Liver (tissue), 9 donors: Measurements from ENCODE around the gene CLK4. TPM values are rescaled to one million over a fixed set of nuclear protein-coding genes. Genes with fewer than 3 reads are reported as not detected.

Source experiments
- DNase-seq: peaks from one replicate; pipeline ENCODE4 v3.0.0-alpha.2; 2017; ENCODE audit warnings: low spot score
- H3K27ac ChIP-seq, 2 donors: one replicate each; pipeline ENCODE4 v1.7.0; 2013; ENCODE audit warnings: inconsistent platforms in 2 of 2, low read length in 2 of 2, control low read depth in 1 of 2, low read depth in 1 of 2, mild to moderate bottlenecking in 1 of 2
- H3K27me3 ChIP-seq, 4 donors: one replicate each; pipeline versions ENCODE4 v1.6.1 to v1.7.0; 2013; ENCODE audit warnings: low read length in 3 of 4, inconsistent platforms in 1 of 4, mild to moderate bottlenecking in 1 of 4, moderate library complexity in 1 of 4; ENCODE audit not compliant: control insufficient read depth in 4 of 4, insufficient read depth in 4 of 4
- H3K36me3 ChIP-seq, 4 donors: one replicate each; pipeline versions ENCODE4 v1.6.1 to v1.7.0; 2013; ENCODE audit warnings: low read length in 3 of 4, mild to moderate bottlenecking in 3 of 4, low read depth in 1 of 4, moderate library complexity in 1 of 4; ENCODE audit not compliant: control insufficient read depth in 4 of 4, insufficient read depth in 3 of 4
- H3K4me1 ChIP-seq, 4 donors: one replicate each; pipeline versions ENCODE4 v1.6.1 to v1.7.0; 2013; ENCODE audit warnings: low read length in 3 of 4, mild to moderate bottlenecking in 3 of 4, moderate library complexity in 1 of 4; ENCODE audit not compliant: control insufficient read depth in 4 of 4, insufficient read depth in 4 of 4
- H3K4me3 ChIP-seq, 3 donors: one replicate each; pipeline versions ENCODE4 v1.6.1 to v1.7.0; 2013; ENCODE audit warnings: low read length in 3 of 3, control low read depth in 1 of 3, low read depth in 1 of 3, mild to moderate bottlenecking in 1 of 3
- H3K9ac ChIP-seq, 2 donors: one replicate each; pipeline ENCODE4 v1.7.0; 2013; ENCODE audit warnings: low read length in 2 of 2, mild to moderate bottlenecking in 2 of 2, moderate library complexity in 2 of 2, control low read depth in 1 of 2, low read depth in 1 of 2
- H3K9me3 ChIP-seq, 4 donors: one replicate each; pipeline versions ENCODE4 v1.6.1 to v1.7.0; 2013; ENCODE audit warnings: low read length in 3 of 4; ENCODE audit not compliant: control insufficient read depth in 4 of 4
- EGR1 ChIP-seq, 2 donors: IDR thresholded peaks; 2 replicates each; pipeline ENCODE4 v1.6.1; 2016 to 2018; ENCODE audit warnings: antibody characterized with exemption in 2 of 2, low read depth in 2 of 2
- FOXA1 ChIP-seq: IDR thresholded peaks from 2 replicates; pipeline ENCODE4 v1.6.1; 2016; ENCODE audit warnings: antibody characterized with exemption
- FOXA2 ChIP-seq: IDR thresholded peaks from 2 replicates; pipeline ENCODE4 v1.6.1; 2016; ENCODE audit warnings: antibody characterized with exemption
- GABPA ChIP-seq, 2 donors: IDR thresholded peaks in 1 of 2; conservative IDR thresholded peaks in 1 of 2; 2 replicates each; pipeline ENCODE4 v1.6.1; 2016; ENCODE audit warnings: antibody characterized with exemption in 2 of 2, mild to moderate bottlenecking in 1 of 2, moderate library complexity in 1 of 2
- HNF4A ChIP-seq, 2 donors: conservative IDR thresholded peaks; 2 replicates each; pipeline ENCODE4 v1.6.1; 2016; ENCODE audit warnings: antibody characterized with exemption in 2 of 2, mild to moderate bottlenecking in 2 of 2
- HNF4G ChIP-seq: IDR thresholded peaks from 2 replicates; pipeline ENCODE4 v1.6.1; 2016; ENCODE audit warnings: antibody characterized with exemption
- JUND ChIP-seq, 2 donors: IDR thresholded peaks; 2 replicates each; pipeline ENCODE4 v1.6.1; 2016; ENCODE audit warnings: antibody characterized with exemption in 2 of 2
- MAX ChIP-seq: IDR thresholded peaks from 2 replicates; pipeline ENCODE4 v1.6.1; 2016; ENCODE audit warnings: antibody characterized with exemption
- NR2F2 ChIP-seq: IDR thresholded peaks from 2 replicates; pipeline ENCODE4 v1.6.1; 2016; ENCODE audit warnings: antibody characterized with exemption
- RAD21 ChIP-seq, 2 donors: IDR thresholded peaks; 2 replicates each; pipeline ENCODE4 v1.6.1; 2016; ENCODE audit warnings: antibody characterized with exemption in 2 of 2, mild to moderate bottlenecking in 2 of 2
- REST ChIP-seq: IDR thresholded peaks from 2 replicates; pipeline ENCODE4 v1.6.1; 2016; ENCODE audit warnings: antibody characterized with exemption, mild to moderate bottlenecking
- RXRA ChIP-seq, 2 donors: IDR thresholded peaks; 2 replicates each; pipeline ENCODE4 v1.6.1; 2017 to 2018; ENCODE audit warnings: antibody characterized with exemption in 2 of 2, mild to moderate bottlenecking in 1 of 2
- SP1 ChIP-seq: IDR thresholded peaks from 2 replicates; pipeline ENCODE4 v1.6.1; 2018; ENCODE audit warnings: antibody characterized with exemption, mild to moderate bottlenecking
- TAF1 ChIP-seq: conservative IDR thresholded peaks from 2 replicates; pipeline ENCODE4 v1.6.1; 2016; ENCODE audit warnings: antibody characterized with exemption, mild to moderate bottlenecking
- YY1 ChIP-seq: IDR thresholded peaks from 2 replicates; pipeline ENCODE4 v1.6.1; 2016; ENCODE audit warnings: antibody characterized with exemption, mild to moderate bottlenecking
- WGBS: extraction: QIAGEN DNeasy Blood & Tissue Kit; methylation state at CpG from one replicate; pipeline ENCODE4 v1.1.7; 2013; 5-methylcytosine and 5-hydroxymethylcytosine counted together
- polyA plus RNA-seq, 2 donors: library from polyadenylated mRNA; stranded (reverse) in 1 of 2; unstranded in 1 of 2; fragments of 200-250 nt in 1 of 2; fragments of >200 nt in 1 of 2; fragmentation: Nextera tagmentation in 1 of 2; extraction: Ambion mirVana in 1 of 2; gene quantifications; one replicate each; pipeline versions ENCODE4 v1.2.1 to v1.2.3, GENCODE V29; 2013 to 2015
- total RNA-seq, 2 donors: library from RNA; depleted of rRNA; stranded (reverse); fragments of >200 nt; gene quantifications; one replicate each; pipeline ENCODE4 v1.2.3, GENCODE V29; 2014
- TF ChIP-seq, protein P1 (sequence below): IDR thresholded peaks from 2 replicates; pipeline ENCODE4 v1.6.1; 2016; ENCODE audit warnings: antibody characterized with exemption
- TF ChIP-seq, protein P2 (sequence below): IDR thresholded peaks from 2 replicates; pipeline ENCODE4 v1.6.1; 2016; ENCODE audit warnings: antibody characterized with exemption
- TF ChIP-seq, protein P3 (sequence below): fragments of 150-350 bp; IDR thresholded peaks from 2 replicates; pipeline ENCODE4 v1.5.1; 2017; ENCODE audit warnings: improper control_type of control experiment, low read depth, low read length; ENCODE audit not compliant: missing input control
- donor health status: healthy.
- donor health status: healthy.
- donor health status: healthy.
- donor health status: healthy.
- donor health status: healthy.

Gene CLK4
- total and polyA plus RNA-seq, 4 donors: 5.0 to 28.2 (median 21.9) TPM

DNA sequence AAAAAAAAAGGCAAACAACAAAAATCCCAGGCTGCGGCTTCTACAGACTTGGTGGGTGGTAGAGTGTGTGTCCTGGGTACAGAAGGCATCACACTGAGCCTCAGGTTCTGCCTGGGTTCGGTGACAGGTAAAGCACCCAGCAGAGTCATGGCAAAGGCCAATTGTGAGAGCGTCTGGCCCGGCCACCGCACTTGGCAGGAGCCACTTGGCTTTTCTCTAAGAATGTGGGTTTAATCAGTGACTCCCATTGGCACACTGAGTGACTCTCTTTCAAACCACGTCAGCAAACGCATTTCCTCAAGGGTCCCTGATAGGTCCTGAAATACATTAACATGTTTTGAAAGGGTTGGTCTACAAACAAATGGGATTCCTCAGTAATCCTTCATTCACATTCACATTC lies 53.6 kb downstream of the CLK4 start:
- Histone ChIP-seq H3K9me3 (no peaks in the 10 kb centered on the region), H3K27me3 (peaks cover 0 to 9% (median 1%) of the 10 kb centered on the region in 4 donors), H3K36me3 (peaks cover 0 to 2% (median 0%) of the 10 kb centered on the region in 4 donors), H3K4me1 (no peaks in the 10 kb centered on the region), H3K4me3 (no peak overlapping the region), H3K27ac (no peak overlapping the region), H3K9ac (no peak overlapping the region)
- 86% methylated on average over 7 of the region's 7 CpGs for WGBS
- TF ChIP-seq, protein P1, sequence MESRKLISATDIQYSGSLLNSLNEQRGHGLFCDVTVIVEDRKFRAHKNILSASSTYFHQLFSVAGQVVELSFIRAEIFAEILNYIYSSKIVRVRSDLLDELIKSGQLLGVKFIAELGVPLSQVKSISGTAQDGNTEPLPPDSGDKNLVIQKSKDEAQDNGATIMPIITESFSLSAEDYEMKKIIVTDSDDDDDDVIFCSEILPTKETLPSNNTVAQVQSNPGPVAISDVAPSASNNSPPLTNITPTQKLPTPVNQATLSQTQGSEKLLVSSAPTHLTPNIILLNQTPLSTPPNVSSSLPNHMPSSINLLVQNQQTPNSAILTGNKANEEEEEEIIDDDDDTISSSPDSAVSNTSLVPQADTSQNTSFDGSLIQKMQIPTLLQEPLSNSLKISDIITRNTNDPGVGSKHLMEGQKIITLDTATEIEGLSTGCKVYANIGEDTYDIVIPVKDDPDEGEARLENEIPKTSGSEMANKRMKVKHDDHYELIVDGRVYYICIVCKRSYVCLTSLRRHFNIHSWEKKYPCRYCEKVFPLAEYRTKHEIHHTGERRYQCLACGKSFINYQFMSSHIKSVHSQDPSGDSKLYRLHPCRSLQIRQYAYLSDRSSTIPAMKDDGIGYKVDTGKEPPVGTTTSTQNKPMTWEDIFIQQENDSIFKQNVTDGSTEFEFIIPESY: no peak
- no peak for TF ChIP-seq RAD21 (IDR thresholded peaks at IDR 0.05)
- no peak for DNase-seq

GRCh38 chr5:178572617-178573016 lies 54.2 kb downstream of the CLK4 start:
- H3K27ac ChIP-seq: no peak overlapping the region
- H3K4me1 ChIP-seq: no peaks in the 10 kb centered on the region
- peaks cover 0 to 2% (median 0%) of the 10 kb centered on the region in 4 donors for H3K36me3 ChIP-seq
- H3K4me3 ChIP-seq: no peak overlapping the region
- peaks cover 0 to 8% (median 0%) of the 10 kb centered on the region in 4 donors for H3K27me3 ChIP-seq
- no peak for DNase-seq
- no peak overlapping the region for H3K9ac ChIP-seq
- TF ChIP-seq HNF4G: no peak
- no peak for TF ChIP-seq FOXA2
- TF ChIP-seq MAX: no peak
- no peak for TF ChIP-seq YY1
- TF ChIP-seq RXRA (IDR thresholded peaks at IDR 0.05): no peak
- TF ChIP-seq, protein P1: no peak
- no peak for TF ChIP-seq TAF1
- no peak for TF ChIP-seq NR2F2
- TF ChIP-seq, protein P2, sequence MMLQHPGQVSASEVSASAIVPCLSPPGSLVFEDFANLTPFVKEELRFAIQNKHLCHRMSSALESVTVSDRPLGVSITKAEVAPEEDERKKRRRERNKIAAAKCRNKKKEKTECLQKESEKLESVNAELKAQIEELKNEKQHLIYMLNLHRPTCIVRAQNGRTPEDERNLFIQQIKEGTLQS: no peak
- TF ChIP-seq, protein P3, sequence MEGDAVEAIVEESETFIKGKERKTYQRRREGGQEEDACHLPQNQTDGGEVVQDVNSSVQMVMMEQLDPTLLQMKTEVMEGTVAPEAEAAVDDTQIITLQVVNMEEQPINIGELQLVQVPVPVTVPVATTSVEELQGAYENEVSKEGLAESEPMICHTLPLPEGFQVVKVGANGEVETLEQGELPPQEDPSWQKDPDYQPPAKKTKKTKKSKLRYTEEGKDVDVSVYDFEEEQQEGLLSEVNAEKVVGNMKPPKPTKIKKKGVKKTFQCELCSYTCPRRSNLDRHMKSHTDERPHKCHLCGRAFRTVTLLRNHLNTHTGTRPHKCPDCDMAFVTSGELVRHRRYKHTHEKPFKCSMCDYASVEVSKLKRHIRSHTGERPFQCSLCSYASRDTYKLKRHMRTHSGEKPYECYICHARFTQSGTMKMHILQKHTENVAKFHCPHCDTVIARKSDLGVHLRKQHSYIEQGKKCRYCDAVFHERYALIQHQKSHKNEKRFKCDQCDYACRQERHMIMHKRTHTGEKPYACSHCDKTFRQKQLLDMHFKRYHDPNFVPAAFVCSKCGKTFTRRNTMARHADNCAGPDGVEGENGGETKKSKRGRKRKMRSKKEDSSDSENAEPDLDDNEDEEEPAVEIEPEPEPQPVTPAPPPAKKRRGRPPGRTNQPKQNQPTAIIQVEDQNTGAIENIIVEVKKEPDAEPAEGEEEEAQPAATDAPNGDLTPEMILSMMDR: no peak
- no peak for TF ChIP-seq REST
- TF ChIP-seq EGR1 (IDR thresholded peaks at IDR 0.05; ENCODE audit: low read depth in 2 of 2): no peak
- no peak for TF ChIP-seq JUND (IDR thresholded peaks at IDR 0.05)
- TF ChIP-seq GABPA (IDR thresholded peaks at IDR 0.05 in 1 of 2, conservative IDR thresholded peaks at IDR 0.05 in 1 of 2): no peak
- TF ChIP-seq HNF4A (conservative IDR thresholded peaks at IDR 0.05): no peak
- no peak for TF ChIP-seq SP1
- no peak for TF ChIP-seq FOXA1
- H3K9me3 ChIP-seq: no peaks in the 10 kb centered on the region
- WGBS: 86% methylated on average over 4 of the region's 4 CpGs
